H9 (cell line): Measurements from ENCODE around the gene WNT2. TPM values are rescaled to one million over a fixed set of nuclear protein-coding genes. Genes with fewer than 3 reads are reported as not detected.

Experiments used
- DNase-seq: peaks from one replicate; pipeline ENCODE4 v3.0.0-alpha.2; 2017
- H2AFZ ChIP-seq: one replicate; pipeline ENCODE4 v1.6.1; 2013; ENCODE audit warnings: mild to moderate bottlenecking, low read length, control low read depth, moderate library complexity
- H2AK5ac ChIP-seq: 2 replicates; pipeline ENCODE4 v1.6.1; 2013; ENCODE audit warnings: low read length, control low read depth, mixed read lengths; ENCODE audit not compliant: insufficient read length
- H2BK120ac ChIP-seq: one replicate; pipeline ENCODE4 v1.6.1; 2013; ENCODE audit warnings: low read depth, mild to moderate bottlenecking, low read length, control low read depth, inconsistent platforms; ENCODE audit not compliant: poor library complexity, severe bottlenecking
- H2BK12ac ChIP-seq: 2 replicates; pipeline ENCODE4 v1.6.1; 2013; ENCODE audit warnings: low read length, control low read depth, mixed read lengths, low read depth; ENCODE audit not compliant: insufficient read length
- H2BK15ac ChIP-seq: 2 replicates; pipeline ENCODE4 v1.6.1; 2013; ENCODE audit warnings: low read depth, low read length, control low read depth
- H2BK20ac ChIP-seq: one replicate; pipeline ENCODE4 v1.6.1; 2013; ENCODE audit warnings: low read depth, mild to moderate bottlenecking, low read length, control low read depth, inconsistent platforms; ENCODE audit not compliant: poor library complexity, severe bottlenecking
- H2BK5ac ChIP-seq: 2 replicates; pipeline ENCODE4 v1.6.1; 2013; ENCODE audit warnings: low read length, control low read depth, mixed read lengths; ENCODE audit not compliant: insufficient read length
- H3K14ac ChIP-seq: 2 replicates; pipeline ENCODE4 v1.6.1; 2013; ENCODE audit warnings: low read length, control low read depth; ENCODE audit not compliant: insufficient read depth
- H3K18ac ChIP-seq: 2 replicates; pipeline ENCODE4 v1.6.1; 2013; ENCODE audit warnings: low read depth, mild to moderate bottlenecking, mixed read lengths, low read length, control low read depth; ENCODE audit not compliant: insufficient read length
- H3K23ac ChIP-seq: 2 replicates; pipeline ENCODE4 v1.6.1; 2013; ENCODE audit warnings: low read length, control low read depth, mixed read lengths, low read depth; ENCODE audit not compliant: insufficient read length
- H3K23me2 ChIP-seq: 2 replicates; pipeline ENCODE4 v1.6.1; 2013; ENCODE audit warnings: low read depth, mild to moderate bottlenecking, mixed read lengths, low read length, control low read depth; ENCODE audit not compliant: insufficient read length, poor library complexity, severe bottlenecking
- H3K27ac ChIP-seq: 2 replicates; pipeline ENCODE4 v1.5.1; 2013; ENCODE audit warnings: low read length, control low read depth, mixed read lengths, low read depth; ENCODE audit not compliant: insufficient read length
- H3K27me3 ChIP-seq: 2 replicates; pipeline ENCODE4 v1.6.1; 2013; ENCODE audit warnings: low read length, control low read depth, inconsistent platforms; ENCODE audit not compliant: insufficient read depth
- H3K4ac ChIP-seq: 2 replicates; pipeline ENCODE4 v1.6.1; 2013; ENCODE audit warnings: low read depth, mild to moderate bottlenecking, control low read depth, inconsistent platforms, low read length, moderate library complexity
- H3K4me1 ChIP-seq: 2 replicates; pipeline ENCODE4 v1.6.1; 2013; ENCODE audit warnings: low read length, control low read depth, inconsistent platforms; ENCODE audit not compliant: insufficient read depth
- H3K4me2 ChIP-seq: 2 replicates; pipeline ENCODE4 v1.6.1; 2013; ENCODE audit warnings: low read length, control low read depth, mixed read lengths; ENCODE audit not compliant: insufficient read length, insufficient read depth
- H3K56ac ChIP-seq: 2 replicates; pipeline ENCODE4 v1.6.1; 2013; ENCODE audit warnings: low read depth, mild to moderate bottlenecking, mixed read lengths, low read length, control low read depth; ENCODE audit not compliant: insufficient read length
- H3K79me1 ChIP-seq: 2 replicates; pipeline ENCODE4 v1.6.1; 2013; ENCODE audit warnings: low read depth, mild to moderate bottlenecking, moderate library complexity, low read length, control low read depth, inconsistent platforms; ENCODE audit not compliant: insufficient read depth, poor library complexity, severe bottlenecking
- H3K79me2 ChIP-seq: 2 replicates; pipeline ENCODE4 v1.6.1; 2013; ENCODE audit warnings: low read length, control low read depth, inconsistent platforms; ENCODE audit not compliant: insufficient read depth
- H3K9ac ChIP-seq: 2 replicates; pipeline ENCODE4 v1.6.1; 2013; ENCODE audit warnings: low read length, control low read depth, mixed read lengths; ENCODE audit not compliant: insufficient read length; ENCODE audit errors: extremely low read depth
- H3K9me3 ChIP-seq: one replicate; pipeline ENCODE4 v1.6.1; 2013; ENCODE audit warnings: low read depth, low read length, inconsistent platforms; ENCODE audit not compliant: control insufficient read depth
- H3T11ph ChIP-seq: one replicate; pipeline ENCODE4 v1.6.1; 2013; ENCODE audit warnings: mild to moderate bottlenecking, low read length, control low read depth, inconsistent platforms
- H4K20me1 ChIP-seq: one replicate; pipeline ENCODE4 v1.6.1; 2013; ENCODE audit not compliant: control insufficient read depth, insufficient read length, insufficient read depth
- H4K5ac ChIP-seq: 2 replicates; pipeline ENCODE4 v1.6.1; 2013; ENCODE audit warnings: low read depth, mild to moderate bottlenecking, mixed read lengths, low read length, control low read depth; ENCODE audit not compliant: insufficient read length
- H4K8ac ChIP-seq: replicated peaks from 2 replicates; pipeline ENCODE4 v1.6.1; 2013; ENCODE audit warnings: low read length, control low read depth, mixed read lengths, low read depth; ENCODE audit not compliant: insufficient read length
- H4K91ac ChIP-seq: 2 replicates; pipeline ENCODE4 v1.6.1; 2013; ENCODE audit warnings: low read depth, mild to moderate bottlenecking, moderate library complexity, mixed read lengths, low read length, control low read depth; ENCODE audit not compliant: insufficient read length
- H3K27ac Mint-ChIP-seq, 3 experiments: 2 replicates in 2 of 3; 3 replicates in 1 of 3; pipeline ENCODE4 v1.8.0; 2020 to 2021; ENCODE audit warnings: mixed read lengths in 3 of 3, mild to moderate bottlenecking in 1 of 3, moderate library complexity in 1 of 3
- H3K27me3 Mint-ChIP-seq: 2 replicates; pipeline ENCODE4 v1.8.0; 2021; ENCODE audit warnings: low read depth, mild to moderate bottlenecking, moderate library complexity, mixed read lengths
- H3K36me3 Mint-ChIP-seq, 3 experiments: 2 replicates in 2 of 3; 3 replicates in 1 of 3; pipeline ENCODE4 v1.8.0; 2020 to 2021; ENCODE audit warnings: low read depth in 3 of 3, mixed read lengths in 3 of 3; ENCODE audit not compliant: insufficient read depth in 1 of 3
- H3K4me1 Mint-ChIP-seq, 2 experiments: 2 replicates each; pipeline ENCODE4 v1.8.0; 2020; ENCODE audit warnings: mixed read lengths in 2 of 2
- H3K4me3 Mint-ChIP-seq, 2 experiments: 2 replicates in 1 of 2; 3 replicates in 1 of 2; pipeline ENCODE4 v1.8.0; 2020 to 2021; ENCODE audit warnings: mild to moderate bottlenecking in 2 of 2, mixed read lengths in 2 of 2, moderate library complexity in 1 of 2
- H3K9me3 Mint-ChIP-seq, 2 experiments: 2 replicates in 1 of 2; 3 replicates in 1 of 2; pipeline ENCODE4 v1.8.0; 2020; ENCODE audit warnings: mild to moderate bottlenecking in 2 of 2, mixed read lengths in 2 of 2, moderate library complexity in 1 of 2
- WGBS: extraction: QIAGEN DNeasy Blood & Tissue Kit; methylation state at CpG from one replicate; pipeline ENCODE4 v1.1.7; 2013; ENCODE audit warnings: missing lambda C conversion rate, low lambda C conversion rate, mixed read lengths; ENCODE audit not compliant: insufficient read length; ENCODE audit errors: extremely low coverage; 5-methylcytosine and 5-hydroxymethylcytosine counted together
- total RNA-seq: library from RNA; stranded (reverse); gene quantifications from 2 replicates; pipeline ENCODE4 v1.2.1, GENCODE V29; 2021
- TF ChIP-seq, protein P1 (sequence below): fragments of 200-600 bp; sonication (generic); conservative IDR thresholded peaks from 3 replicates; pipeline ENCODE4 v1.8.0; 2021; ENCODE audit warnings: antibody characterized with exemption, mild to moderate bottlenecking

WNT2 gene
- total RNA-seq, 1 experiment from 2014 or later, result not detected

- no peak overlapping the region for H2BK20ac ChIP-seq
- H2BK120ac ChIP-seq, result no peak overlapping the region
- H3K14ac ChIP-seq, result no peak overlapping the region
- Mint-ChIP-seq H3K4me1 (peaks cover 3 to 4% of the 10 kb centered on the region in 2 experiments), H3K4me3 (no peak overlapping the region), H3K36me3 (no peaks in the 10 kb centered on the region; a peak in 1 of 7 replicates), H3K27me3 (no peaks in the 10 kb centered on the region), H3K9me3 (peaks cover 0 to 5% of the 10 kb centered on the region in 2 experiments; a peak in 2 of 5 replicates), H3K27ac (no peak overlapping the region)
- H3K9me3 ChIP-seq, result no peaks in the 10 kb centered on the region
- H3K4ac ChIP-seq, result no peak overlapping the region
- H3K23ac ChIP-seq, result no peak overlapping the region
- H4K8ac ChIP-seq, result no peak overlapping the region
- no peak overlapping the region for H4K91ac ChIP-seq
- no peaks in the 10 kb centered on the region for H3K27me3 ChIP-seq
- H3K56ac ChIP-seq, result no peak overlapping the region
- H3K9ac ChIP-seq, result no peak overlapping the region
- no peaks in the 10 kb centered on the region for H3K79me2 ChIP-seq
- no peaks in the 10 kb centered on the region for H3K4me1 ChIP-seq
- no peak overlapping the region for H4K5ac ChIP-seq
- H3K79me1 ChIP-seq, result no peaks in the 10 kb centered on the region
- TF ChIP-seq, protein P1, sequence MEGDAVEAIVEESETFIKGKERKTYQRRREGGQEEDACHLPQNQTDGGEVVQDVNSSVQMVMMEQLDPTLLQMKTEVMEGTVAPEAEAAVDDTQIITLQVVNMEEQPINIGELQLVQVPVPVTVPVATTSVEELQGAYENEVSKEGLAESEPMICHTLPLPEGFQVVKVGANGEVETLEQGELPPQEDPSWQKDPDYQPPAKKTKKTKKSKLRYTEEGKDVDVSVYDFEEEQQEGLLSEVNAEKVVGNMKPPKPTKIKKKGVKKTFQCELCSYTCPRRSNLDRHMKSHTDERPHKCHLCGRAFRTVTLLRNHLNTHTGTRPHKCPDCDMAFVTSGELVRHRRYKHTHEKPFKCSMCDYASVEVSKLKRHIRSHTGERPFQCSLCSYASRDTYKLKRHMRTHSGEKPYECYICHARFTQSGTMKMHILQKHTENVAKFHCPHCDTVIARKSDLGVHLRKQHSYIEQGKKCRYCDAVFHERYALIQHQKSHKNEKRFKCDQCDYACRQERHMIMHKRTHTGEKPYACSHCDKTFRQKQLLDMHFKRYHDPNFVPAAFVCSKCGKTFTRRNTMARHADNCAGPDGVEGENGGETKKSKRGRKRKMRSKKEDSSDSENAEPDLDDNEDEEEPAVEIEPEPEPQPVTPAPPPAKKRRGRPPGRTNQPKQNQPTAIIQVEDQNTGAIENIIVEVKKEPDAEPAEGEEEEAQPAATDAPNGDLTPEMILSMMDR, result no peak
- H2AFZ ChIP-seq, result no peak overlapping the region
- no CpG with 5 or more reads among the region's 3 CpGs for WGBS
- H2BK15ac ChIP-seq, result no peak overlapping the region
- H4K20me1 ChIP-seq, result no peaks in the 10 kb centered on the region
- DNase-seq, result no peak
- H2AK5ac ChIP-seq, result no peak overlapping the region
- H3K18ac ChIP-seq, result no peak overlapping the region
- H3T11ph ChIP-seq, result no peak overlapping the region
- no peak overlapping the region for H3K4me2 ChIP-seq
- H3K23me2 ChIP-seq, result no peaks in the 10 kb centered on the region
- H3K27ac ChIP-seq, result no peak overlapping the region
- no peak overlapping the region for H2BK12ac ChIP-seq
- no peak overlapping the region for H2BK5ac ChIP-seq
Observed at GRCh38 chr7:117231047-117231359, 91.9 kb downstream of the WNT2 start.
